G401 (cell line): ENCODE data around the gene TGM1. TPM values are rescaled to one million over a fixed set of nuclear protein-coding genes. Genes with fewer than 3 reads are reported as not detected.

Experiments
- DNase-seq: peaks from one replicate; pipeline ENCODE4 v3.0.0-alpha.2; 2015; ENCODE audit warnings: low spot score
- in situ Hi-C: cut with HindIII; loops from 2 replicates; pipeline ENCODE4 v1.10.0; 2016; ENCODE audit warnings: low sequenced_read_pairs, mixed read lengths
- total RNA-seq: library from RNA; depleted of rRNA; stranded (reverse); fragments of >200 nt; shearing (Covaris generic); gene quantifications from 2 replicates; pipeline ENCODE4 v1.2.3, GENCODE V29; 2014

The TGM1 gene
- total RNA-seq, 1 experiment from 2014 or later, result 0.10 TPM

DNA sequence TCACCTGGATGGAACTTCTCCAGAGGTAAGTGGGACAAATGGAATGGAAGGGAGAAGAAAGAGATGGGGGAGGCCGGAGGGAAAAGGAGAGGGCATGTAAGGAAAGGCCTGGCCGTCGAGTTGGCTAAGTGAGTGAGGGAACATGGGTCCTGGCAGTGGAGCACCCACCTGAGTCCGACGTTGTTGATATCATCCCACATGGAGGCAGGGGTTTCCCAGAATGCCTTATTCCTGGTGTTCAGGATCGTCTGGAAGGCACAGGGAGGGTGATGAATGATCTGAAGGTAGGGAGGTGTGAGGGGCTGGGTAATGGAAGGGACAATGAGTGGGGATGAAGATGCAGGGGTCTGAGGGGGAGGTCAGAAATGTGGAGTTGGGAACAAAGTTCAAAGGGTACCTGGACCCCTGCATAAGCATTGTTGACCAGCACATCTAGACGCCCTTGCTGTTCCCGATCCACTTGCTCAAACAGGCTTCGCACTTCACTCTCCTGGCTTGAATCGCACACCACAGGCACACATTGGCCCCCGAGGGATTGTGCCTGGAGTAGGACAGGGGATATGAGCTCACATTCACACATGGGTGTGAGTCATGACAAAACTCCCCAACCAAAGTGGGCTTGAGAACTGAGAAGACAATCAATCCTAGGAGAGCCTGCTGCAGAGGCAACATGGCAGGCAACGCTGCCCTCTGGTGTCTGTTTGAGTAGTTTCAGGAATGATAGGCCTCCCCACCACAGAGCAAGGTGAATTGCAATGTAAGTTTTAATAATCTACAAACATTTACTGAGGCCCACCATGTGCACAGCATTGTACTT, 33.6 kb upstream of the TGM1 start:
- in situ Hi-C loops, result no loop called here
- peak; percentile 59 for DNase-seq

DNA sequence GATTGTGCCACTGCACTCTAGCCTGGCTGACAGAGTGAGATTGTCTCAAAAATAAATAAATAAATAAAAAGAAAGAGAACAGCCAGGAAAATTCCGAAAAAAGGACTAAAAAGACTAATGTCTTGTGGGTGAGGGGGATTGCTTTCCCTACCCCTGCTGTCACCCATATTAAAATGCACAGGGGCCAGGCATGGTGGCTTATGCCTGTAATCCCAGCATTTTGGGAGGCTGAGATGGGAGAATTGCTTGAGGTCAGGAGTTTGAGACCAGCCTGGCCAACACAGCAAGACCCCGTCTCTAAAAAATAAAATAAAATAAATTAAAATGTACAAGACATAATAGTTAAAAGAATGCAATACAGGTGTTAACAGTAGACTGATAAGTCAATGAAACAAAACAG, 30.5 kb upstream of the TGM1 start:
- in situ Hi-C loops, result no loop called here
- no peak for DNase-seq

DNA sequence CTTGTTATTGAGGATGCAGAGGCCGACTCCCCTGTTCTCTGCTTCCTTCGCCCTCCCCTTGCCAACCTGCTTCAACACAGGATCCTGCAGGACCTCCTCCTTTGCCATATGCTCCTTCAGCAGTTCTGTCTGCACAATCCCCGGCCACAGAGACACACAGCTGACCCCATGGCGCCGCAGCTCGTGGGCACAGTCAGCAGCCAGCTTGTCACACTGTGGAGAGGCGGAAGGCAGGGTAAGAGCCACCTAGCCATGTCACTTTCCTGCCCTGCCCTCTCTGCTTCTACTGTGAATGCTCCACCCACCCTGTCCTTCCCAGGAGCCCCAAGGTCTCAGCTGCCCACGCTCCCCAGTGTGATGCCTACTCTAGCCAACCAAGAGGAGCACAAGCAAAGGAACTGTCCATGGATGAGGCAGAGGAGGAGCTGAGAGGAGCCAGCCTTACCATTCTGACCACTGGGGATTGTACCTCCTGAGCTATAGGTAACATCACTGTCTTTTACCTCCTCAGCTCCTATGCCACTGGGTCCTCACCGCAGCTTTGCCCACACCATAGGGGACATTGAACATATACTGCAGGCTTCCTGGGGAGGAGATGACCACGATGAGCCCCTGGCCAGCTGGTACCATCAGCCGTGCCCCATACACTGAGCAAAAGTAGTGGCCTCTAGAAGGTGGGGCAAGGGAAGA, 29.3 kb upstream of the TGM1 start:
- no peak for DNase-seq
- in situ Hi-C loops, result no loop called here

DNA sequence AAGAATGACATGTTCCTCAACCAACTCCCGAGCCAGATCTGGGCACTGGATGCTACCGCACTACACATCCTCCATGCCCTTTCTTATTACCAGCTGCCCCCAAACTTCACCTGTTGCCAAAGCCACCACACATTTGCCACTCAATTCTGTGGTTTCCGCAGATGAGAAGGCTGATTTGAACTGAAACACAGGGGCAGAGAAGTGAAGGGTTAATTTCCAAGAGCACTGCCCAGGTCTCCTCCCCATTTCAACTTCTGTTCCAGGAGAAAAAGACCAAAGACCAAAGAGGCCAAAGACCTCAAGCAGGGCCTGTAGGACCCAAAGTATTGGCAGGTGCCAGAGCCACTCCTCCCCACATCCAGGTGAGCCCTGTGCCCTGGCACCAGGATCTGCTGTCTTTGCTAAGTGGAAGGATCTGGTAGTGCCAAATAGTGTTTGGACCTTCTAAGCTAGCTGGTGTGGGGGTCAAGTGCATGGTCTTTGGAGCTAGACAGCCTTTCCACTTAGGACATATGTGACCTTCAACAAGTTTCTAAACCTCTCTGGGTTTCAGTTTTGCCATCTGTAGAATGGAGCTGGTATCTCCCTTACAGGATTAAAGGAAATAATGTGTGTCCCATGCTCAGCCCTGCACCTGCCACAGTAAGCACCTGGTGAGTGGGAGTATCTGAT, 28.6 kb upstream of the TGM1 start:
- in situ Hi-C loops, result no loop called here
- DNase-seq, result no peak

DNA sequence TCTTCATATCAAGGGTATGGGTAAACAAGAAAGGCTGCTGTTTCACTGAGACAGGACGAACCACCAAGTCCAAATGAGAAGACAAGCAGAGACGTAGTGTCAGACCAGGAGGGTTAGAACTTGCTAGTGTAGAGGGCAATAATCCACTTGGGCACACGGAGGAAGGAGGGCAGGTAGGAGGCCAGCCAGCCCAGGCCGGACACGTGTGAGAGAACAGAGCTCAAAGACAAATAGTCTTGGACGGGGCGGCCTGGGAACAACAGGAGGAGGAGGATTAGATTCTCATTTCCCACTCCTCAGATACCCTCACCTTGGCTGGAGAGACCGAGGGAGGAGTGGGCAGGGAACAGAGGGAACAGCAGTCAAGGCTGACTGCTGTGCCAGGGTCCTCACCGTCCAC, 27.8 kb upstream of the TGM1 start:
- DNase-seq, result no peak
- in situ Hi-C loops, result no loop called here

DNA sequence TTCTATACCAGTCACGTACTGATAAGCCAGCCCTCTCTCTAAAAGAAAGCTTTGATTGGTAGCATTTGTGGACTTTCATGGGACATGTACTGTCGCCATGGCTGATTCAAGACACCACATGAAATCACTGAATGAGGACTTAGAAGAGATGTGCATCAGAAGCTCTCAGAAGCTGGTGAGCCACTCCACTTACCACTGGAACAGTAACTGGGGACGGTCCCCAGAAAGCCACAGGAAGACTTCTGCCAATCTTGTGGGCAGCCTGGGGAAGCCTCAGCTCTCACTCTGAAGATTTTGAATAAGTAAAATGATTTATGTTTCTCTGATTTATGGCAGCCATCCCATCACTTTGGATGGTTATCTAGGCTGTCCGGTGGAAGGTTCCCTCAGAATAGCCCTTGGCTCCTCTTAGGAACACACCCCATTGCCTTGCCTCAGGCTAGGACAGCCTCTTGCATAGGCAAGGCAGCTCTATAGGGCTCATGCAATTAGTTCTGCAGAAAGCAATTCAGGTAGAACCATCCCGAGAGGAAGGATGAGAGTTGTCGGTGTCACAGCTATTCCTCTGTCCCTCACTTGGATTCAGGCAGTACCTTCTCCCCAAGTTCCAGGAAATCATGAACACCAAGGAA, 26.8 kb upstream of the TGM1 start:
- no peak for DNase-seq
- in situ Hi-C loops, result no loop called here

DNA sequence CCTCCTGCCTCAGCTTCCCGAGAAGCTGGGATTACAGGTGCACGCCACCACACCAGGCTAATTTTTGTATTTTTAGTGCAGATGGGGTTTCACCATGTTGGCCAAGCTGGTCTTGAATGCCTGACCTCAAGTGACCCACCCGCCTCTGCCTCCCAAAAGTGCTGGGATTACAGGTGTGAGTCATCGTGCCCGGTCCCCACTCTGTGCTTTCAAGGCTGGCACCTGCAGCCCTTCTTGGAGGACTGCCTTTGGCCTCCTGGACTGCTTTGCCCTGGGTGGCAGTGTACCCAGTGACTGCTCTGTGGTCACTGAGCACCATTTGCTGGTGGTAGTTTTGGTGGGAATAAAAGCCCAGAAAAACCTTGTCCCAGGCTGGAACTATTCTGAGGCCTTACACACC, 24.0 kb upstream of the TGM1 start:
- DNase-seq, result no peak
- in situ Hi-C loops, result no loop called here

DNA sequence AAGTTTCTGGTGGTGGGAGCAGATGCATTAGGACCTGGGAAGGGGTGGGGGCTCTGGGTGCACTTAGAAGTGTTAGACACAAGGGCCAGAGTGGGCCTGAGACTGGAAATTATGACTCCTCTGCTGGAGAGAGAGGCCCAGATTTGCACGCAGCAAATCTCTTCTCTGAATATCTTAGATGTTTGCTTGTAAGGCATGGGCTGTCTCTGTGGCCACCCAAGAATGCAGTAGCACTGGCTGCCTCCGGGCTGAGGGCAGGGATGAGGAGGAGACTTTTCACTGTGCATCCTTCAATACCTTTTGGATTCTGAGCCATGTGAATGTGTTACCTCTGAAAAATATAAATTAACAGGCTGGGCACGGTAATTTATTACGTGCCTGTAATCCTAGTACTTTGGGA, 22.4 kb upstream of the TGM1 start:
- in situ Hi-C loops, result no loop called here
- DNase-seq, result no peak

DNA sequence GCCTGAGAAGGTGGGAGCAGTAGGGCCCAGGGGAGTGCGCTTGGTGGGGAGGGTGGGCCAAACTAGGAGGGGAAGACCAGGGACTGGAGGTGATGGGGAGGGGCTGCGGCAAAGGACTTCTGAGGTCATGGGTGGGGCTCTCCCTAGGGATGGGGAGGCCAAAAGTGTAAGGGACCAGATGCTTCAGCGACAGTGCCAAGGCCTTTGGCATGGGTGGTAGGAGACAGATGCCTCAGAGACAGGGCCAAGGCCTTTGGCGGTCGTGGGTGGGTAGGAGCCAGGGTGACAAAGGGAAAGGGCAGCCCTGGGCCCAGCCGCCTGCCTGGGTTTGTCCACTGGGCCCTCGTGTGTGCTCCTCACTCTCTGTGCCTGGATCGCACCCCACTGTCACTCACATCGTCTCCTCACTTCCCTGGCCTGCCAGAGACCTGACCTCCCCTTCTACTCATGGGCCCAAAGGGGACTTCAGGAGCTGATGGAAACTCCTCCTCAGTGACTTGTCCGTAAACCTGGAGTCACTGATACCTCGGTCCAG, 21.6 kb upstream of the TGM1 start:
- DNase-seq, result no peak
- in situ Hi-C loops, result no loop called here

DNA sequence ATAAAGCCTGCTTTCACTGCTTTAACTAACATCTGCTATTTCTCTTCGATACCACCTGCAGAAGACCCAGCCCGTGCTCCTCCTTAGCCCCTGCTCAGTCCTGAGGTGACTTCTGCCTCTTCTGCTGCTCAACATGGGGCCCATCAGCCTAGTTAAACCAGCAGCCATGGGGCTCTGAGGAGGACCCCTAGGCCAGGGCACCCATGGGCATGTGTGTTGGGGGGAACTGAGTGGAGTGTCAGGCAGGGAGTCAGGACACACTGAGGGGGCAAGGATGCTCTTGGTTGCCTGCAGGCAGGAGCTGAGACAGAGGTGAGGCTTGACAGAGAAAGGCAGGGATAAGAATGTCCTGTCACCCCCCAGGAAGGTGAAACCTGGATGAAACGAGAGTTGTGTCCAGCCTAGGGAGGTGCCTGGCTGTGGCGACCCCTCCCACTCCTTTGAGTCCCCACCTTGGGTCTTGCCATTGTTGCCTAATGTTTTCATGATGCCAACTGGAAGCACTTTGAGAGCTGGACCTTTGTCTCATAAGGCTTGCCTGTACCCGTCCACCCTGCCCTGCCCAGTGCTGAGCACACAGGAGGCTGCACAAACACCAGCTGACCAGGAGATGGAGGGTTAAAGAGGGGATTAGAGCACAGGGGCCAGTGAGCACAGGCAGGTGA, 21.0 kb upstream of the TGM1 start:
- in situ Hi-C loops, result no loop called here
- no peak for DNase-seq

DNA sequence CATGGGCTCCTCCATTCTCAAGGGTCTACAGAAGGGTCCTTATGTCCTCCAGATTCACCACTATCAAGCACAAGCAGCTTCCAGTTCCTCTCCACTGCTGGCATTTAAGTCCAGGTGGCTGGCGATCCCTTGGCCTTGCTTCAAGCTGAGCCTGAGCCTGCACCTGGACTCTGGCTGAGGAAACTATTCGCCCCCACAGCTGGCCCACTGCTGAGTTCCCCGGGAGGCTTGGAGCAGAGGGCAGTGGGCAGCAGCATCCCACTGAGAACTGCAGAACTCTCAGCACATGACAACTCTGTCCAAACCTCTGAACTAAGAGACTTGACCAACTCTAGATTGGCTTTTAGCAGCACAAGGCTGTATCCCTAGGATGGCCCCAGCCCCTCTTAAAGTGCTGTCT, 19.8 kb upstream of the TGM1 start:
- DNase-seq, result no peak
- in situ Hi-C loops, result no loop called here

DNA sequence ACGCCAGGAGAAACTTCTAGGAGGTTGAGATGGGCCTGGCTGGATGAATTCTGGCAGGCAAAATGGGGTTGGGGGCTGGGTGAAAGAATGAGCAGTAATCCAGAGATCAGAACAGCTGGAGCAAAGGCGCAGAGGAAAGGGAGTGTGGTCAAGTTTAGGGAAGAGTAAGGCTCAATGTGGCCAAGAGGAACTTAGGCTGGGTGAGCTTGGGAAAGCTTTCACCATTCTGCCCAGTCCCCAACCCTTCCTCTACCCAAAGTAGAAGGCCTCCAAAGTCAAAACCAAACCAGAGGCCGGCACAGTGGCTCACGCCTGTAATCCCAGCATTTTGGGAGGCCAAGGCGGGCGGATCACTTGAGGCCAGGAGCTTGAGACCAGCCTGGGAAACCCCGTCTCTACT, 18.7 kb upstream of the TGM1 start:
- in situ Hi-C loops, result no loop called here
- DNase-seq, result no peak

DNA sequence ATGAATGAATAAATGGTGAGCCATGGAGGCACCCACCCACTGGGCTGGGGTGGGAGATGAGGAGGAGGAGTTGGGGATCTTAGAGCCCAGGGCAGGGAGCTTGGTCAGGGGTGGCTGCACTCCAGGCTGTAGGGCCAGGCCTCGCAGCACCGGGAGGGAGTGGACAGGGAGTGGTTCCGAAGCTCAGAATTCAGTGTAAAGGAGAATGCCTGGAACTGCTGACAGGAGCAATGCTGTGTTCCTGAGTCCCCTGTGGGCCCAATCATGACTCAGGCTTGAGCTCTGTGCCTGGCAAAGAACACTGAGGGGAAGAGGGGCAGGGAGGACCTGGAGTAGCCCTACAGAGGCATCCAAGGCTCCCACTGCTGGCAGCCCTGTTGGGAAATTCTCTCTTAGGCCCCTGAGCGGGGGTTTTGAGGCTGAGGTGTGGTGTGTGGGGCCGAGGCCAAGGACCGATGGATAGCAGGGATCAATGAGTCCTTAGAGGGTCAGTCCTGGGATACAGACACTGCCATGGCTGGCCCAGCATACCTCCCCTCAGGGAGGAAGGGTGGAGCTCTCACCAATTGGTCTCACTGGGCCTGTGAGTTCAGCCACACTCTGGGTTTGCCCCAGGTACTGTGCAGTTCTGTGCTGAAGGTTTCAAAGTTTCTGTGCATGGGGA, 18.0 kb upstream of the TGM1 start:
- in situ Hi-C loops, result no loop called here
- no peak for DNase-seq

DNA sequence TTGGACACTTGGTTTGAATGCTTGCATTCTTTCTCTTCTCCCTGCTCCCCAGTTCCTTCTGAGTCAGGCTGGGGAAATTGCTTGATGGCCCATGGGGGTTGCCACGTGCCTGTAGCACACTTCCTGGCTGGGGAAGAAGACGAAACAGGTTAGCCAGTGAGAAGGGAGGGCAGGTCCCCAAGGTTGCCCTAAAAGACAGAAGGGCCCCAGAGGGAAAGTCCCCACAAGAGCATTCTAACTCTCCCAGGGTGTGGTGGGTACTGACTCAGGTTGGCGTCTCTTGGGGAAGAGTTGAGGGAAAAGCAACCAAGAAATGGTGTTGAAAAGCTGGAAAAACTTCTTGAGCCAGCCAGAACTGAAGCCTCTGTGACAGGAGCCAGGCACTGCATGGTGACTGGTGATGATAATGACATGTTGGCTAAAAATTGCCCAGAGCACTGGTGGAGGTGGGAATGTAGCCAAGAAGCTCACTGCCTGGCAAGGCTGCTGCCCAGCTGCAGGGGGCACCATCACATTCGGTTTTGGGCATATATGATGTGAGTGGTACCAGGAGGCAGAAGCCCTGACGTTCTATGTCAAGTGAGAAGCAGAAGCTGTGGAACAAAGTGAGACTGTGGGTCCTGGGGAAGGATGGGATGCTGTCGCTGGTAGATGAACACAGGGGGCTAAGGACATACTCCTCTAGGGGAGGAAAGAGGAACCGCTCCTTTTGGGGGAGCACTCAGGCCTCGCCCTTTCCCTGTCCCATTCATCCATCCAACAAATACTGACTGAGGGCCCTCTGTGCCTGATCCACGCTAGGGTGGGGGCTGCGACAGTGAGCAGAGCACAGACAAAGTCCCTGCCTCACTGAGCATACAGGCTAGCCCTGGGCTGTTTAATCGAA, 16.6 kb upstream of the TGM1 start:
- DNase-seq, result no peak
- in situ Hi-C loops, result no loop called here

DNA sequence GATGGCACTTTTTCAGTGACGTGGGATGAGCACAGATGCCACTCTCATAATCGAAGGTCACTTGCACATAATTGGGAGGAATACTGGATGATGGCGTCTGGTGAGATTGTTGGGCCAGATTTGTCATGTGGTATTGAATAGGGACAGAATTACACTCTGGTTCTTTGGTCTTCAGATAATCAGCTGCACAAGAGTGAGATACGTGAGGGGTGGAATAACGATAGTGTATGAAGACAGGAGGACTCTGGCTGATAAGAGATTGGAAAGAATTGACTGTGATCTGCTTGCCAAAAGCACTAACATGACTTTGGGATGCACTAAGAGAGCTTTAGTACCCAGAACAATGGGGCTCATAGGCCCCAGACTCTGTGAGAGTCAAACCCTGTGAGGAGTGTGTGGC, 15.4 kb upstream of the TGM1 start:
- in situ Hi-C loops, result no loop called here
- no peak for DNase-seq

DNA sequence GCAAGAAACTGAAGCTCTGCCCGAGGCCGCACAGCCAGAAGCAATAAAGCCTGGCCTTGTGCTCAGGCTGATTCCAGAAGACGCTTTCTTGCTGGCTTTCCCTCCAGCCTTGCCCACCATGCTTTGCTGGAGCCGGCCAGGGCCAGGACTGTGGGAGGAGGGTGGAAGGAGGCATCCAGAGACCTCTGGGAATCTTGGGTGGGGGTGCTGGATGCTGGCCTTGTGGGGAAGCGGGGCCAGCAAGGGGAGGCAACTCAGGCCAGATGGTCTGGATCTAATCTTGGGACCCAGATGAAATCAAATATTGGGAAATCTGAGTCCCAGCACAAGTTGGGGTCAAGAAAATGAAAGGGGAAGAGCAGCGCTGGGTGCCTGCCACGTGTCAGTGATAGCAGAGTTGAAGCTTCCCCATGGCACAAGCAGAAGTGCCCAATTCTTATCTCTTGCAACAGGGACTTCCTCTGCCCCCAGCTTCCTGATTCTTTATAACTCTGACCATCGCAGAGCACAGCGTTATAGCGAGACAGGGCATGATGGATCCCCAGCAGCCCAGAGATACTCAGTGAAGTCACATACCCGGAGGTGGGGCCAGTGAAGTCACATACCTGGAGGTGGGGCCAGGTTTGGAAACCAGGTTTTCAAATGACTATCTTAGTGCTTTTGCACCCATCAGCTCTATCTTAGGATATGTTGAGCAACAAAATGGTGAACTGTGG, 14.8 kb upstream of the TGM1 start:
- in situ Hi-C loops, result no loop called here
- no peak for DNase-seq

DNA sequence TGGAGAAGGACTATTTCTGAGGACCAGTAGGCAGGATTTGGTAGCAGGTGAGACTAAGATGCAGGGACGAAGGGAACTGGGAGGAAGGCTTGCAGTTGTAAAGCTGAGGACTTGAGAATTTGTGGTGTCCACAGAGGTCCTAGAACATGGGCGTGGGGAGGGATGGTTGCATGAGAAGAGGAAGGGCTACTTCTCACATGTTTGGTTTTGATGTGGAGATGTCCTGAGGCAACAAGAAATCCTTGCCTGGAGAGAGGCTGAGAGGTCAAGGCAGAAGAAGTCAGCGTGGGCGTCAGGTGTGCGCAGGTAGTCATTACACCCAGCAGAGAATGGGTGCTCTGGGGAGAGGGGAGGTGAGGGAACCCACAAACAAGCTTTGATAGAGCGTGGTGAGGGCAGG, 14.1 kb upstream of the TGM1 start:
- in situ Hi-C loops, result no loop called here
- no peak for DNase-seq
